ENCODE measurements around the gene MSI2. TPM values are rescaled to one million over a fixed set of nuclear protein-coding genes. Genes with fewer than 3 reads are reported as not detected.
A peak's percentile ranks its signal among the peaks of the same experiment; 100 is the strongest.

Gene MSI2
- polyA plus RNA-seq, 1 of the 3 experiments (the other 2 are of a cell fraction): 24.1 TPM

DNA sequence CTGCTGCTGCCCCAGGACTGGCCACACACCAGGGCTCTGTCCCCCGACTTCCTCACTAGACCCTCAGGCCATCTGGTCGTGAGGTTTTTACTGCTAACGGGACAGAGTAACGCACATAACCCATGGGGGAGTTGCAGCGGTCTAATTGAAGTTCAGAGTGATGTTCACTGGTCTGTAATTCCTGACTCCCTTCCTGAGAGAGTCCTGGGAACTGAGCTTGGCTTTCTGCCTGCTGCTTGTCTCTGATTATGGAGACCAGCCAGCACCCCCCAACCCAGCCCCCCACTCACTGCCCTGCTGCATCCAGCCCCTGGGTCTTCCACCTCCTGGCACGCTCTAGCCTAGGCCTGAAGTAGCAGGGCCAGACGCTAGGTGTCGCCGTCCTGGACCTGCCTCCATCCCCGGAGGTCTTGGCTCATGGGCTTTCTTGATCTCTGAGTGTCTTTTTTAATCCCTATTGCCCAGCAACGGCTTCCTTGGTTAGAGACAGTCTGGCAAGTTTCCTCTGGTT, 295.8 kb downstream of the MSI2 start (continued):
- TF ChIP-seq EP300 (IDR thresholded peaks at IDR 0.05; ENCODE audit: borderline replicate concordance in 1 of 2, low read depth in 1 of 2, low read length in 1 of 2) (peak in 1 of 2 experiments; percentile 61; a peak in 1 of 4 replicates), FOXJ3 (CRISPR knock-in tag; IDR thresholded peaks at IDR 0.05) (0 out of 2 replicates have a peak, but pooled peaks have one; percentile 65), RFX5 (IDR thresholded peaks at IDR 0.05; ENCODE audit: low read length) (no peak), NRF1 (IDR thresholded peaks at IDR 0.05; ENCODE audit: low read depth, low read length) (no peak), CHD2 (IDR thresholded peaks at IDR 0.05; ENCODE audit: low read length, partially characterized antibody) (peak; percentile 84), GABPA (IDR thresholded peaks at IDR 0.05; ENCODE audit: low read depth) (no peak), RCOR1 (IDR thresholded peaks at IDR 0.05; ENCODE audit: low read length) (peak; percentile 65; the same call in 1 of the 2 replicates), TCF12 (IDR thresholded peaks at IDR 0.05) (no peak), TAF1 (IDR thresholded peaks at IDR 0.05; ENCODE audit: borderline replicate concordance, low read depth, low read length) (no peak), EZH2phosphoT487 (IDR thresholded peaks at IDR 0.05; ENCODE audit: borderline replicate concordance, low read depth) (no peak)
- TF ChIP-seq, protein P1, sequence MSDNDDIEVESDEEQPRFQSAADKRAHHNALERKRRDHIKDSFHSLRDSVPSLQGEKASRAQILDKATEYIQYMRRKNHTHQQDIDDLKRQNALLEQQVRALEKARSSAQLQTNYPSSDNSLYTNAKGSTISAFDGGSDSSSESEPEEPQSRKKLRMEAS (IDR thresholded peaks at IDR 0.05; ENCODE audit: low read depth): no peak

DNA sequence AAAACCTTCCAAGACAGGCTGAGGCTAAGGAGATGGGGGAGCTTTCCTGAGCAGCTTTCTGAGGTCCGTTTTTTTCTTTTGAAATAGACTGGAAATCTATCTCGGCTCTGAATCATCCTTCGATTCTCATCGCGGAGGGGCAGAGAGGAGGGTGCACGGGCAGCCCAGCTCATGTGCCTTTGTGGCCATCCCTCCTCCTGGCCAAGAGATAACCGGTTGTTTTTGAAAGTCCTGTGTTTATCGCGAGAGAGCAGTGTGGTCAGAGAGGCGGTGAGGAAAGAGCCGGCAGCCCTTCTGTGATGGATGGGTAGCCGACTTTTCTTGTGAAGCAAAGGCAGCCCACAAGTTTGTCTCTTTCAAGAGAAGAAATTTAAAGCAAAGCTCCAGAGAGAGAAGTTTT, 297.2 kb downstream of the MSI2 start:
- ChIA-PET CTCF (interaction anchor here (1.1 to 20.1 kb wide), 24 partner anchors 8 to 310 kb away, joined by 3 to 141 read pairs (median 8); no protein-coding TSS in a partner anchor), POLR2A (interaction anchor here (1.0 to 3.0 kb wide), 9 partner anchors 8 to 133 kb away, joined by 3 to 13 read pairs (median 6); no protein-coding TSS in a partner anchor)
- Histone ChIP-seq H3K9me2 (no peaks in the 10 kb centered on the region), H3K4me3 (ENCODE audit: low read depth in 2 of 2, low read length in 1 of 2) (no peak overlapping the region), H4K20me1 (ENCODE audit: insufficient read depth) (no peaks in the 10 kb centered on the region), H3K79me2 (ENCODE audit: insufficient read depth) (0 out of 2 replicates have a peak, but pooled peaks cover 4% of the 10 kb centered on the region), H3K9ac (no peak overlapping the region), H3K36me3 (replicated peaks in 1 of 2; ENCODE audit: control insufficient read depth in 1 of 2, insufficient read depth in 2 of 2, low read length in 1 of 2) (no peaks in the 10 kb centered on the region), H2AFZ (ENCODE audit: low read depth) (no peak overlapping the region), H3K4me1 (ENCODE audit: control insufficient read depth in 1 of 2, insufficient read depth in 2 of 2, low read depth in 1 of 2, low read length in 1 of 2) (peaks cover 16 to 90% of the 10 kb centered on the region in 2 experiments; a peak in 3 of 4 replicates), H3F3A (replicated peaks; ENCODE audit: insufficient read depth) (no peaks in the 10 kb centered on the region), H3K9me3 (no peaks in the 10 kb centered on the region), H3K27ac (ENCODE audit: low read depth in 2 of 2, low read length in 1 of 2) (peak overlapping the region in 1 of 2 experiments; percentile 99; a peak in 2 of 4 replicates), H3K27me3 (ENCODE audit: insufficient read depth) (no peaks in the 10 kb centered on the region), H3K4me2 (no peak overlapping the region)
- TF ChIP-seq SIN3A (IDR thresholded peaks at IDR 0.05; ENCODE audit: borderline replicate concordance, low read depth, low read length): no peak
- TF ChIP-seq, protein P2, sequence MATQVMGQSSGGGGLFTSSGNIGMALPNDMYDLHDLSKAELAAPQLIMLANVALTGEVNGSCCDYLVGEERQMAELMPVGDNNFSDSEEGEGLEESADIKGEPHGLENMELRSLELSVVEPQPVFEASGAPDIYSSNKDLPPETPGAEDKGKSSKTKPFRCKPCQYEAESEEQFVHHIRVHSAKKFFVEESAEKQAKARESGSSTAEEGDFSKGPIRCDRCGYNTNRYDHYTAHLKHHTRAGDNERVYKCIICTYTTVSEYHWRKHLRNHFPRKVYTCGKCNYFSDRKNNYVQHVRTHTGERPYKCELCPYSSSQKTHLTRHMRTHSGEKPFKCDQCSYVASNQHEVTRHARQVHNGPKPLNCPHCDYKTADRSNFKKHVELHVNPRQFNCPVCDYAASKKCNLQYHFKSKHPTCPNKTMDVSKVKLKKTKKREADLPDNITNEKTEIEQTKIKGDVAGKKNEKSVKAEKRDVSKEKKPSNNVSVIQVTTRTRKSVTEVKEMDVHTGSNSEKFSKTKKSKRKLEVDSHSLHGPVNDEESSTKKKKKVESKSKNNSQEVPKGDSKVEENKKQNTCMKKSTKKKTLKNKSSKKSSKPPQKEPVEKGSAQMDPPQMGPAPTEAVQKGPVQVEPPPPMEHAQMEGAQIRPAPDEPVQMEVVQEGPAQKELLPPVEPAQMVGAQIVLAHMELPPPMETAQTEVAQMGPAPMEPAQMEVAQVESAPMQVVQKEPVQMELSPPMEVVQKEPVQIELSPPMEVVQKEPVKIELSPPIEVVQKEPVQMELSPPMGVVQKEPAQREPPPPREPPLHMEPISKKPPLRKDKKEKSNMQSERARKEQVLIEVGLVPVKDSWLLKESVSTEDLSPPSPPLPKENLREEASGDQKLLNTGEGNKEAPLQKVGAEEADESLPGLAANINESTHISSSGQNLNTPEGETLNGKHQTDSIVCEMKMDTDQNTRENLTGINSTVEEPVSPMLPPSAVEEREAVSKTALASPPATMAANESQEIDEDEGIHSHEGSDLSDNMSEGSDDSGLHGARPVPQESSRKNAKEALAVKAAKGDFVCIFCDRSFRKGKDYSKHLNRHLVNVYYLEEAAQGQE (IDR thresholded peaks at IDR 0.05; ENCODE audit: low read depth, low read length): no peak
- no peak for TF ChIP-seq MXI1 (IDR thresholded peaks at IDR 0.05; ENCODE audit: low read depth, low read length)
- TF ChIP-seq TAF1 (IDR thresholded peaks at IDR 0.05; ENCODE audit: borderline replicate concordance, low read depth, low read length): no peak
- TF ChIP-seq EZH2phosphoT487 (IDR thresholded peaks at IDR 0.05; ENCODE audit: borderline replicate concordance, low read depth): no peak
- no peak for TF ChIP-seq RCOR1 (IDR thresholded peaks at IDR 0.05; ENCODE audit: low read length)
- TF ChIP-seq ELF1 (IDR thresholded peaks at IDR 0.05): no peak
- TF ChIP-seq, protein P3, sequence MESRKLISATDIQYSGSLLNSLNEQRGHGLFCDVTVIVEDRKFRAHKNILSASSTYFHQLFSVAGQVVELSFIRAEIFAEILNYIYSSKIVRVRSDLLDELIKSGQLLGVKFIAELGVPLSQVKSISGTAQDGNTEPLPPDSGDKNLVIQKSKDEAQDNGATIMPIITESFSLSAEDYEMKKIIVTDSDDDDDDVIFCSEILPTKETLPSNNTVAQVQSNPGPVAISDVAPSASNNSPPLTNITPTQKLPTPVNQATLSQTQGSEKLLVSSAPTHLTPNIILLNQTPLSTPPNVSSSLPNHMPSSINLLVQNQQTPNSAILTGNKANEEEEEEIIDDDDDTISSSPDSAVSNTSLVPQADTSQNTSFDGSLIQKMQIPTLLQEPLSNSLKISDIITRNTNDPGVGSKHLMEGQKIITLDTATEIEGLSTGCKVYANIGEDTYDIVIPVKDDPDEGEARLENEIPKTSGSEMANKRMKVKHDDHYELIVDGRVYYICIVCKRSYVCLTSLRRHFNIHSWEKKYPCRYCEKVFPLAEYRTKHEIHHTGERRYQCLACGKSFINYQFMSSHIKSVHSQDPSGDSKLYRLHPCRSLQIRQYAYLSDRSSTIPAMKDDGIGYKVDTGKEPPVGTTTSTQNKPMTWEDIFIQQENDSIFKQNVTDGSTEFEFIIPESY (IDR thresholded peaks at IDR 0.05; ENCODE audit: borderline replicate concordance, low read depth): no peak
- no peak for DNase-seq
- WGBS (ENCODE audit: low lambda C conversion rate): 85% methylated on average over 12 of the region's 12 CpGs
